IPS-20b (cell line): ENCODE results near the gene ZNF652.
"Not testable (repeated sequence)": the region's sequence is repeated elsewhere in the genome, so short reads cannot be mapped to it uniquely, and the experiment has no call there.

ENCODE experiments used
- H3K27ac ChIP-seq: one replicate; pipeline ENCODE4 v1.5.1; 2013; ENCODE audit warnings: low read length
- H3K27me3 ChIP-seq: 2 replicates; pipeline ENCODE4 v1.6.1; 2013; ENCODE audit warnings: mild to moderate bottlenecking, low read length, inconsistent platforms; ENCODE audit not compliant: insufficient read depth
- H3K36me3 ChIP-seq: 2 replicates; pipeline ENCODE4 v1.6.1; 2013; ENCODE audit warnings: low read depth, mild to moderate bottlenecking, inconsistent platforms, low read length, moderate library complexity; ENCODE audit not compliant: insufficient read depth
- H3K4me1 ChIP-seq: 2 replicates; pipeline ENCODE4 v1.6.1; 2013; ENCODE audit warnings: mild to moderate bottlenecking, control low read depth, inconsistent platforms, low read length, moderate library complexity; ENCODE audit not compliant: insufficient read depth
- H3K4me3 ChIP-seq: 2 replicates; pipeline ENCODE4 v1.5.1; 2013; ENCODE audit warnings: mild to moderate bottlenecking, low read length, inconsistent platforms
- H3K9ac ChIP-seq: 2 replicates; pipeline ENCODE4 v1.6.1; 2013; ENCODE audit warnings: low read depth, mild to moderate bottlenecking, inconsistent platforms, low read length, moderate library complexity
- H3K9me3 ChIP-seq: 2 replicates; pipeline ENCODE4 v1.6.1; 2013; ENCODE audit warnings: mild to moderate bottlenecking, low read depth, low read length, inconsistent platforms; ENCODE audit not compliant: insufficient read depth

The ZNF652 gene

GRCh38 chr17:49275981-49276380 is 86.1 kb downstream of the ZNF652 start:
- not testable (repeated sequence) for H3K9ac ChIP-seq, H3K9me3 ChIP-seq, H3K4me1 ChIP-seq, H3K4me3 ChIP-seq, H3K27ac ChIP-seq, H3K36me3 ChIP-seq, H3K27me3 ChIP-seq

DNA sequence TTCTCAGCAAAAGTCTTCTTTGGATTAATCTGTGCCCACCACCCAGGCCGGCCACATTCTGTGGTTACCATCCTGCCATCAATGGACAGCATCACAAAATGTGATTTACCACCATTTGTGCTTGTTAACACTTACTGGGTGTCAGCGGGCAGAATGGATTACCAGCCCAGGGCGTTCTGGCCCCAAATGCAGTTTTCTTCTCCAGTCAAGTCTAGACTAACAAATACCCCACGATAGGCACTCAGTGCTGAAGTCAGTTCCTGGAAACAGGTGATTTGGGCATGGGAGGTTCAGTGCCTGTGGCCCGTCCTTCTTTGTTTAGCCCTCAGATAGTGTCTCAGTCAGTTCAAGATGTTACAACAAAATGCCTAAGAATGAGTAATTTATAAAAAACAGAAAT is 92.7 kb downstream of the ZNF652 start:
- no peak overlapping the region for H3K27ac ChIP-seq
- H3K9ac ChIP-seq = no peak overlapping the region
- no peaks in the 10 kb centered on the region for H3K36me3 ChIP-seq
- H3K4me1 ChIP-seq = no peaks in the 10 kb centered on the region
- H3K9me3 ChIP-seq = no peaks in the 10 kb centered on the region
- no peak overlapping the region for H3K4me3 ChIP-seq
- no peaks in the 10 kb centered on the region for H3K27me3 ChIP-seq

GRCh38 chr17:49267912-49268311 is 94.1 kb downstream of the ZNF652 start:
- Histone ChIP-seq H3K27me3 (no peaks in the 10 kb centered on the region), H3K9ac (no peak overlapping the region), H3K36me3 (no peaks in the 10 kb centered on the region), H3K4me3 (no peak overlapping the region), H3K9me3 (no peaks in the 10 kb centered on the region), H3K27ac (no peak overlapping the region), H3K4me1 (no peaks in the 10 kb centered on the region)

DNA sequence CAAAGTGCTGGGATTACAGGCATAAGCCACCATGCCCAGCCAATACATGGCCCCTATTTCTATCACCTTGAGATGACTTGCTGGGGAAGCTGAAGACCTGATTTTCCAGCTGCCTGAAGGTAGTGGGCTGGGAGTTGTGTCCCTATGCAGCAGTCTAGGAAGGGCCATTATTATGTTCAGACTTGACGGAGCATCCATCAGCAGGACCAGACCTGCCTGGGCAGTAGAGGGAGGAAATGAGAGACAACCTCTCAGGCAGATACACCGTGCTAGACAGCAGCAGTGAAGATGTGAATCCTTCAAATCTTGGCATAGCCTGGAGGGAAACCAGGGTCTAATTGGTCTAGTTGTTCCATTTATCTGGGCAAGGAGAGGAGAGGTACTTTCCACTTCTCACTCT is 95.8 kb downstream of the ZNF652 start:
- Histone ChIP-seq H3K27me3 (peaks cover 3% of the 10 kb centered on the region), H3K36me3 (no peaks in the 10 kb centered on the region), H3K9me3 (no peaks in the 10 kb centered on the region), H3K27ac (no peak overlapping the region), H3K4me1 (no peaks in the 10 kb centered on the region), H3K9ac (no peak overlapping the region), H3K4me3 (no peak overlapping the region)

GRCh38 chr17:49261540-49261939 is 100.5 kb downstream of the ZNF652 start:
- H3K4me3 ChIP-seq, H3K9ac ChIP-seq, H3K9me3 ChIP-seq, H3K27ac ChIP-seq, H3K4me1 ChIP-seq, H3K36me3 ChIP-seq: not testable (repeated sequence)
- peaks cover 25% of the 10 kb centered on the region for H3K27me3 ChIP-seq

DNA sequence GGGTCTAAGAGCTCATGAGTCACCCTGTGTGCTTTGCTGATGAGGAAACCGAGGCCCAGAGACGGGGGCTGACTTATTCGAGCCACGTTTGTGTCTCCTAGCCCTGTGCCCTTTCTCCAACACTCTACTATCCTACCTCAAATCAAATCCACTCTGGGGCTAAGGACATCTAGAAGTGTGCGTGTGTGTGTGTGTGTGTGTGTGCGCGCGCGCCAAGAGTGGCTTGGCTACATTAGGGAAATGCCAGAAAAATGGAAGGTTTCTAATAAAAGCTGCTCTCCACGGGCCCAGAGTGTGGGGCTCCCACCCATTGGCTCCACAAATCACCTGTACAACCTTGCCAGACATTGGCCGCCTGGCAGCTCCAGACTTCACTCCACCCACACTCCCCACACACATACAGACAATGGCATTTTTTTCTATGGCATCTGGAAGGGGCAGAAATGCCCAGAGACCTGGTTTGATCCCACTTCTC is 101.2 kb downstream of the ZNF652 start:
- Histone ChIP-seq H3K27me3 (peaks cover 25% of the 10 kb centered on the region), H3K9ac (no peak overlapping the region), H3K4me3 (peak overlapping the region; percentile 64), H3K27ac (no peak overlapping the region), H3K9me3 (no peaks in the 10 kb centered on the region), H3K36me3 (no peaks in the 10 kb centered on the region), H3K4me1 (no peaks in the 10 kb centered on the region)

GRCh38 chr17:49260011-49260816 is 101.8 kb downstream of the ZNF652 start:
- peaks cover 25% of the 10 kb centered on the region for H3K27me3 ChIP-seq
- H3K9ac ChIP-seq = no peak overlapping the region
- no peak overlapping the region for H3K27ac ChIP-seq
- H3K4me1 ChIP-seq = no peaks in the 10 kb centered on the region
- H3K4me3 ChIP-seq = peak overlapping the region; percentile 64
- H3K9me3 ChIP-seq = no peaks in the 10 kb centered on the region
- H3K36me3 ChIP-seq = no peaks in the 10 kb centered on the region

- Histone ChIP-seq H3K9ac (no peak overlapping the region), H3K27ac (no peak overlapping the region), H3K36me3 (no peaks in the 10 kb centered on the region), H3K4me3 (peak overlapping the region; percentile 64), H3K27me3 (peaks cover 25% of the 10 kb centered on the region), H3K4me1 (no peaks in the 10 kb centered on the region), H3K9me3 (no peaks in the 10 kb centered on the region)
These were observed 102.4 kb downstream of the ZNF652 start for GRCh38 chr17:49259663-49260010.

GRCh38 chr17:49258394-49258793 is 103.7 kb downstream of the ZNF652 start:
- H3K4me1 ChIP-seq = no peaks in the 10 kb centered on the region
- no peaks in the 10 kb centered on the region for H3K36me3 ChIP-seq
- H3K4me3 ChIP-seq = no peak overlapping the region
- H3K27ac ChIP-seq = no peak overlapping the region
- no peaks in the 10 kb centered on the region for H3K9me3 ChIP-seq
- H3K27me3 ChIP-seq = peaks cover 25% of the 10 kb centered on the region
- H3K9ac ChIP-seq = no peak overlapping the region

DNA sequence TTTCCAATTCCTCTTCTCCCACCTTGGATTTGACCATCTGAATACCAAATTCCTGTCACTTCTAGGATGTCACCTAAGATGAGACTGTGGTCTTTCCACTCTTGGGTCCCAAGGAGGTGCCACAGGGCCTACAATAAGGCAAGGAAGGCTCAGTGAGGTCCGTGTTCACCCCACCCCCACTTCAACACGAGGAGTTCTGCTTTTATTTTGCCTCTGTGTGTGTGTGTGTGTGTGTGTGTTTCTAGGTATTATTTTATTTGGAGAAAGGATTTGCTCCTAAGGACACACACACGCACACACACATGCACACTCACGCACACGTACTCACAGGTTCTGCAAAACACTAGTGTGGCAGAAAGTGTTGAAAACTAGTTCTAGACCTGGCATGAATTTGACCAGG is 106.9 kb downstream of the ZNF652 start:
- Histone ChIP-seq H3K27me3 (peaks cover 11% of the 10 kb centered on the region), H3K9ac (no peak overlapping the region), H3K4me1 (no peaks in the 10 kb centered on the region), H3K4me3 (no peak overlapping the region), H3K36me3 (no peaks in the 10 kb centered on the region), H3K27ac (no peak overlapping the region), H3K9me3 (no peaks in the 10 kb centered on the region)

DNA sequence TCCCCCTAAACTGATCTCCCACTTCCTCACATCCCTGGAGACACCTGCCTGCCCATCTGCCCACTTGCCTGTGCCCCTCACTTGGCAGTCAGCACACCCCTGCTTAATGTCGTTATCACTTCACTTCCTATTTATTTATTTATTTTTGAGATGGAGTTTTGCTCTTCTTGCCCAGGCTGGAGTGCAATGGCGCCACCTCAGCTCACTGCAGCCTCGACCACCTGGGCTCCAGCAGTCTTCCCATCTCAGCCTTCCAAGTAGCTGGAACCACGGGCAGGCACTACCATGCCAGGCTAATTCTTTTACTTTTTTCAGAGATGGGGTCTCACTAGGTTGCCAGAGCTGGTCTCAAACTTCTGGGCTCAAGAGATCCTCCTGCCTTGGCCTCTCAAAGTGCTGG is 108.0 kb downstream of the ZNF652 start:
- Histone ChIP-seq H3K36me3 (no peaks in the 10 kb centered on the region), H3K4me1 (no peaks in the 10 kb centered on the region), H3K4me3 (no peak overlapping the region), H3K27ac (no peak overlapping the region), H3K9me3 (no peaks in the 10 kb centered on the region), H3K9ac (no peak overlapping the region), H3K27me3 (0 out of 2 replicates have a peak, but pooled peaks cover under 1% of the 10 kb centered on the region)

- H3K27me3 ChIP-seq = no peaks in the 10 kb centered on the region
- no peaks in the 10 kb centered on the region for H3K9me3 ChIP-seq
- no peaks in the 10 kb centered on the region for H3K4me1 ChIP-seq
- no peak overlapping the region for H3K4me3 ChIP-seq
- no peak overlapping the region for H3K27ac ChIP-seq
- H3K36me3 ChIP-seq = no peaks in the 10 kb centered on the region
- no peak overlapping the region for H3K9ac ChIP-seq
These were observed 109.8 kb downstream of the ZNF652 start for GRCh38 chr17:49252148-49252695.
